Endothelial cell of umbilical vein (primary cell): ENCODE data around the gene LRRC59.

Experiments used
- EZH2 ChIP-seq: IDR thresholded peaks from 2 replicates; pipeline ENCODE4 v1.6.1; 2012; ENCODE audit warnings: borderline replicate concordance, low read depth, mild to moderate bottlenecking, moderate library complexity, low read length, inconsistent platforms; ENCODE audit not compliant: severe bottlenecking
- FOS ChIP-seq: IDR thresholded peaks from 2 replicates; pipeline ENCODE4 v1.6.1; 2011; ENCODE audit warnings: mild to moderate bottlenecking, low read length, moderate library complexity, borderline replicate concordance; ENCODE audit not compliant: insufficient read depth
- GATA2 ChIP-seq: IDR thresholded peaks from 2 replicates; pipeline ENCODE4 v1.7.0; 2011; ENCODE audit warnings: low read depth, mild to moderate bottlenecking, moderate library complexity, mixed read lengths, low read length; ENCODE audit not compliant: insufficient read length, insufficient read depth
- JUN ChIP-seq: IDR thresholded peaks from 2 replicates; pipeline ENCODE4 v1.6.1; 2011; ENCODE audit warnings: borderline replicate concordance, low read depth; ENCODE audit not compliant: insufficient read length, insufficient read depth
- MAX ChIP-seq: IDR thresholded peaks from 2 replicates; pipeline ENCODE4 v1.6.1; 2011; ENCODE audit not compliant: insufficient read depth, insufficient read length
- MYC ChIP-seq: IDR thresholded peaks from one replicate; pipeline ENCODE4 v1.6.1; 2011; ENCODE audit warnings: mild to moderate bottlenecking, low read depth, low read length
- POLR2A ChIP-seq: IDR thresholded peaks from 2 replicates; pipeline ENCODE4 v1.6.1; 2012; ENCODE audit warnings: low read depth, mild to moderate bottlenecking, control low read depth, low read length
- POLR2AphosphoS5 ChIP-seq: IDR thresholded peaks from 2 replicates; pipeline ENCODE4 v1.6.1; 2012; ENCODE audit warnings: low read depth, mild to moderate bottlenecking, control low read depth, low read length, moderate library complexity; ENCODE audit not compliant: insufficient read depth
- TF ChIP-seq, protein P1 (sequence below), 2 donors: IDR thresholded peaks; 1 replicate in 1 of 2; 2 replicates in 1 of 2; pipeline ENCODE4 v1.5.1; 2011; ENCODE audit warnings: low read length in 2 of 2, mild to moderate bottlenecking in 2 of 2, moderate library complexity in 2 of 2, control low read depth in 1 of 2, inconsistent platforms in 1 of 2, low read depth in 1 of 2; ENCODE audit not compliant: insufficient read depth in 1 of 2; ENCODE audit errors: extremely low read depth in 1 of 2

DNA sequence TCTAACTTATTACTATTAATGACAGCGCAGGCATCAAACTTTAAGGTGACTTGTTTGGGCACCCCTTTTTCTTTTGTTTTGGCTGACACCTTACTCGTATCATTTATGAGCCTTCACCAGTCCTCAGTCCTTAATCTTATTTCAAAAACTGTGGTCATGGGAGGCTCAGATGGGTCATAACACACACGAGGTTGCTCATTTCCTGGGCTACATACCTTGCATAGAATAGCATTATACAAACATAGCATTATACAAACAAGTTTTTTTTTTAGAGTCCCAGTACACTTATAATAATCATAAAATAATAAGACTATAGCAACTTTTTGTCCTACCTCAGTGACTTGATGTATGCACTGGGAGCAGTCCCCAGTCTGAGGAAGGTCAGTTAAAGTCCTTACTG lies 17.5 kb upstream of the LRRC59 start:
- TF ChIP-seq EZH2 (no peak), MAX (no peak), JUN (no peak), POLR2AphosphoS5 (no peak), MYC (no peak), GATA2 (no peak), POLR2A (no peak), FOS (no peak)
- TF ChIP-seq, protein P1, sequence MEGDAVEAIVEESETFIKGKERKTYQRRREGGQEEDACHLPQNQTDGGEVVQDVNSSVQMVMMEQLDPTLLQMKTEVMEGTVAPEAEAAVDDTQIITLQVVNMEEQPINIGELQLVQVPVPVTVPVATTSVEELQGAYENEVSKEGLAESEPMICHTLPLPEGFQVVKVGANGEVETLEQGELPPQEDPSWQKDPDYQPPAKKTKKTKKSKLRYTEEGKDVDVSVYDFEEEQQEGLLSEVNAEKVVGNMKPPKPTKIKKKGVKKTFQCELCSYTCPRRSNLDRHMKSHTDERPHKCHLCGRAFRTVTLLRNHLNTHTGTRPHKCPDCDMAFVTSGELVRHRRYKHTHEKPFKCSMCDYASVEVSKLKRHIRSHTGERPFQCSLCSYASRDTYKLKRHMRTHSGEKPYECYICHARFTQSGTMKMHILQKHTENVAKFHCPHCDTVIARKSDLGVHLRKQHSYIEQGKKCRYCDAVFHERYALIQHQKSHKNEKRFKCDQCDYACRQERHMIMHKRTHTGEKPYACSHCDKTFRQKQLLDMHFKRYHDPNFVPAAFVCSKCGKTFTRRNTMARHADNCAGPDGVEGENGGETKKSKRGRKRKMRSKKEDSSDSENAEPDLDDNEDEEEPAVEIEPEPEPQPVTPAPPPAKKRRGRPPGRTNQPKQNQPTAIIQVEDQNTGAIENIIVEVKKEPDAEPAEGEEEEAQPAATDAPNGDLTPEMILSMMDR (IDR thresholded peaks at IDR 0.05; ENCODE audit: extremely low read depth in 1 of 2, insufficient read depth in 1 of 2, low read depth in 1 of 2, low read length in 2 of 2), result no peak
